Body of pancreas (tissue), 4 donors: ENCODE results near the gene NHLH1.

Experiments
- CTCF ChIP-seq, 7 experiments: fragments of 450-650 bp in 4 of 7; fragments of 200-600 bp in 3 of 7; sonication (generic) in 3 of 7; IDR thresholded peaks; one replicate each; pipeline ENCODE4 v1.5.1; 2016 to 2019; ENCODE audit warnings: antibody characterized with exemption in 7 of 7
- POLR2A ChIP-seq, 3 donors: fragments of 450-650 bp; IDR thresholded peaks; one replicate each; pipeline ENCODE4 v1.6.1; 2016; ENCODE audit warnings: antibody characterized with exemption in 3 of 3, mild to moderate bottlenecking in 2 of 3

- TF ChIP-seq POLR2A (IDR thresholded peaks at IDR 0.05) (no peak), CTCF (IDR thresholded peaks at IDR 0.05) (no peak)
These were observed 41.2 kb downstream of the NHLH1 start for GRCh38 chr1:160407839-160408801.
